Measurements from ENCODE around the gene TPP1.

DNA sequence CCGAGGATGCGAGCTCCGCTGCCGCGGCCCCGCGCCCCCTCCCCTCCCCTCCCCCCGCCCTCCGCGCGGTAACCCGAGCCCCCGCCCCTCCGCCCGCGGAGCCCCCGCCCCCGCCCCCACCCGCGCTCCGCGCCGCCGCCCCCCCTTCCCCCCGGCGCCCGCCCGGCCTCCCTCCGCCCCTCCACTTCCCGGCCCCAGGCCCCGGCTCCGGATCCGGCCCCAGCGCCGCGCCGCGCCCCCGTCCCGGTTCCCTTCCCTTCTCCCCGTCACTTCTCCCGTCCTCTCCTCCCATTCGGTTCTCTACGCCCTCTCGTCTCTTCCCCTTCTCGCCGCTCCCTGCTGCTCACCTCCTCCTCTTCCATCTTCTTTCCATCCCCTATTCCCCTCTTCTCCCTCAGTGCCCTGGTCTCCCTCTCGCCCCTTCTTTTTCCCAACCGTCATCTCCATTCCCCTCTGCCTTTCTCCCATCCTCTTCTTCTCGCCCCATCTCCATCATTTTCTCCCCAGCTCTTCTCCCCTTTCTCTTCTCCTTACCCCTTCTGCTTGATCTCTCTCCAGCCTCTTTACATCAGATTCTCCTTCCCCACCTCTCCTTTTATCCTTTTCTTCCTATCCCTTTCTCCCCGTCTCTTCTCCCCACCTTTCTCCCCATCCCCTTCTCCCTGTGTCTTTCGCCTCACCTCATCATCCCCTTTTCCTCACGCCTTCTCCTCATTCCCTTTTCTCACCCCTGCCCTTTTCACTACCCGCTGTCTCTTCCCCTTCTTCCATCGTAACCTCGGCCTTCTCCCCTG, 36.8 kb upstream of the TPP1 start, which contains the start of gene DCHS1:
- TF ChIP-seq CTCF (IDR thresholded peaks at IDR 0.05 in 8 of 11, conservative IDR thresholded peaks at IDR 0.05 in 3 of 11) (no peak), POLR2AphosphoS5 (IDR thresholded peaks at IDR 0.05) (peak in 2 of 3 donors; percentile 36)
